Measurements from ENCODE around the gene CEP68.

CEP68 gene

DNA sequence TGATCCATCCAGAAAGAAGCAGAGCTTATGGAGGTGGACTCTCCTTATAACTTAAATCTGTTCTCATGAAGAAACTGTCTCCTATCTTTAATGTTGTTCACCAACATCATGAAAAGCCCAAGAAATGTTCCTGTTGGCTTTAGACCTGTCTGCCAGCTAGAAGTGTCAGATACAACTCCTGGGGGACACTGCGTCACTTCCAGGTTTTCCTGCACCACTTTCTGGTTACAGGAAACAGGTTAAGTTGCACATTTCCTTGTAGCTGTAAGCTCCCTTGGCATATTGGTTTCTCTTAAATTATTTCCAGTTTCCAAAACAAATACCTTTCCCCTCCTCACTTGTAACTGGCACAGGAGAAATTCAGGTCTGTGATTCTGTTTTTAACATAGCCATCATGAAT lies 2.9 kb downstream of the CEP68 start:
- no peak for DNase-seq

DNA sequence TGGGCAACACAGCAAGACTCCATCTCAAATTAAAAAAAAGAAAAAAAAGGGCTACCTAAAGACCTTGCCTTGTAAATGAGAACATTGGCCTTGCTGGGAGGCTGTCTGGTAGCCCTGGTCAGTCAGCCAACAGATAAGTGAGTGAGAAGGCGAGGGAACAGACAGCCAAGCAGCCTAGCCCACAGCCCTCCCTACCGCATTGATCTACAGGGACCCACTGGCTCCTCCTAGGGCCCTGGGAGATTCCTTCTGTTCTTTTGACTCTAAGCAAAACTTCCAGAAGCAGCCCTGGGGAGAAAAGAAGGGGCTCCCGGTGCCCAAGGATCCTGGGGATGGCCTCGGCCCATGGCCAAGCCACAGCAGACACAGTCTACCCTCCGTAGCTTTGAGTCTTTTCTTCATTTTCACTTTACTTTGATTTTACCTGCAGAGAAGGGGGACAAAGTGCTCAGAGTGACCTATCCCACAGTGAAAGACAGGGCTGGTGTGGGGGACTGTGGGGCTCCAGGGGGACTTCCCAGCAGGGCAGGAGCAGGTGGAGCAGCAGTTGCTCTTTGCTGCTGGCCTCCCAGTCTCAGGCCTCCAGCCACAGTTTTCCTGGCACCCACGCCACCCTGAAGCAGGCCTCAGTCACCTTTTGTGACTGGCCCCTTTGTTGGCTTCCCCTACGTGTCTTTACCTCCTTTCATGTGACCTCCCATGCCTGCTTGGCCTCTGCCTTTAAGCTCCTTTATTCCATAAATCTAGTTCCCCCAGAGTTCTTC lies 5.1 kb downstream of the CEP68 start:
- no peak for DNase-seq

DNA sequence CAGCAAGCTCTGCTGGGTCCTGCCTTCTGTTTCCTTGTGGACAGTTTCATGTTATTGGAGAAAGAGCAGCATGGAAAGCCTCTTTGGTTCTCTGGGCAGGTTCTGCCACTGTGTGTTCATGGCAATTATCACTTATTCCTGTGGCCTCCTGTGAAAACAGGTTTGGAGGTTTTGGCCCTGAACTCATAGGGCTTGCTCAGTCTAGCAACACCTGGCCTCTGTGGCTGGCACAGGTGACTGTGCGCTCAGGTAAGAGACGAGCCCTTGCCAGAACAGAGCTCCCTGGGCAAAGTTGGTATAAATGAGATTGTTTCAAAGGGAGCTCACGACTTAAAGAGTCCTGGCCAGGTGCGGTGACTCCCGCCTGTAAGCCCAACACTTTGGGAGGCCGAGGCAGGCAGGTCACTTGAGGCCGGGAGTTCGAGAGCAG lies 5.7 kb downstream of the CEP68 start:
- no peak for DNase-seq

DNA sequence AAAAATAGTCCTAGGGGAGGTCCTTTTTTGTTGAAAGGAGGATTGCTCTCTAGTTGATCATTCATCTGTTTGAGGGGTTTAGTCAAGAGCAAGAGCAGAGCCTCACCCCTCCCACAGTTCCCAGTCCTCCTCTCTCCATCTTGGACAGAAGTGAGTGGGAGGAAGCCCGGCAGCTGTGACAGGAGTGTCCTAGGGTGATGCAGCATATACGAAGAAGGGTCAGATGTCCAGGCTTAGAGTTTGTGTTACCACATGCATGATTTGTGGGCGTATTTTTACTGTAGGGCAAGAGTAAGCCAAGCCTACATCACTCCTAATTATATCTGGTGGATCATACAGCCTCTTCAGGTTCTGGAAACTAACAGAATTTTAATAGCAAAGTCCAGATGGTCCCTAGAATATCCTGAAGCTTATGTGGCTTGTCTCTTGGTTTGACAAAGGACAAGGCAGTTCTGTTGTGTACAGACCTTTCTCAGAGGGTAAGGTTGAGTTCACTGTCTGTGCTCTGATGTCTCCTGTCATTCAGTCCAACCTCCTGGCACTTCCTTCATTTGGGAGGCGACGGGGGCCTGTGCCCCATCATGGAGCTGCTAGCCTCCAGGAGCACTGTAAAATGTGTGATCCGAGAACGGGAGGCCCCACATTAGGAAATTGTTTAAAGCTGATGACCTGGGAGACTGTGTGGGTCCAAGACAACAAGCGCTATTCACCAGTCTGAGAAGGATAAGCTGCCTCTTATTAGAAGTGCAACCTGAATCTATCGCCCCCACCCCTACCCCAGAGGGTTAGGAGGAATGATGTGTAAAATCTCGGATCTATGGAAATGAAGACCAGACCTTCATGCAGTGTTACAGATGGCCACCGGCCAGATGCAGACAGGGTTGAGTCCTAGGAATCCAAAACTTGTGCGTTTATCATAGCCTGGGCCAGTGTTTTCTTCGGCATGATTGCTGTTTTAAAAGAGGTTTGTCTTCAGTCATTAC lies 6.9 kb downstream of the CEP68 start:
- no peak for DNase-seq

DNA sequence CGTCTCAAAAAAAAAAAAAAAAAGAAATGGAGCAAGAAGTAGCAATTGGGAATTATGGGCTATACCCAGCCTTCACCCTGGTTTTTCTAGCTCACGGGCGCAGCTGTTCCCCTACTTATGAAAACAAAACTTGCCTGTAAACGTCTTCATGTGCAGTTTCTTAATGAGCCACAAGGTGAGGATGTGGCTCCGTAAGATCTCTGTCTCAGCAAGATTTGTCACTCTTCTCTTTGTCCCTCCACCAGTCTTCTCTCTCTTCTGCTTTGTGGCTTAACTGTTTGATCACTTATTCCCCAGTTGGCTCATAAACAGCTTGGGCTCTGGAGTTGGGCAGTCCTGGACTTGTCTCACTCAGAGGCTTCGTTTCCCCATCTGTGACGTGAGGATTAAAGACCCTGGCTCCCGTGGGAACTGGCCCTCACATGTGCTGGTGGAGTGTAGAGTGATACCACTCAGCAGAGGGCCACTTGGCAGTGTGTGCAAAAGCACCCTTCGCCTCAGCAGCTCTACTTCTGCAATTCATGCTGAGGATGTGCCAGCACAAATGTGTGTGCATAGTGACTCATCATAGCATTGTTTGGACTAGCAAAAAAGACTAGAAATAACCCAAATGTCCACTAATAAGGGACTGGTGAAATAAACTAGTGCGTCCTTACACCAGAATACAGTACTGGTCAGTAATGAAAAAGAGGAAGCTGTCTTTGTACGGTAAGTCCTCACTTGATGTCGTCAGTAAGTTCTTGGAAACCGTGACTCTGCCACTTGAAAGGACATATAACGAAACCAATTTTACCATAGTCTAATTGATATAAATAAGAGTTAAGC lies 8.7 kb downstream of the CEP68 start:
- DNase-seq = peak; percentile 67

DNA sequence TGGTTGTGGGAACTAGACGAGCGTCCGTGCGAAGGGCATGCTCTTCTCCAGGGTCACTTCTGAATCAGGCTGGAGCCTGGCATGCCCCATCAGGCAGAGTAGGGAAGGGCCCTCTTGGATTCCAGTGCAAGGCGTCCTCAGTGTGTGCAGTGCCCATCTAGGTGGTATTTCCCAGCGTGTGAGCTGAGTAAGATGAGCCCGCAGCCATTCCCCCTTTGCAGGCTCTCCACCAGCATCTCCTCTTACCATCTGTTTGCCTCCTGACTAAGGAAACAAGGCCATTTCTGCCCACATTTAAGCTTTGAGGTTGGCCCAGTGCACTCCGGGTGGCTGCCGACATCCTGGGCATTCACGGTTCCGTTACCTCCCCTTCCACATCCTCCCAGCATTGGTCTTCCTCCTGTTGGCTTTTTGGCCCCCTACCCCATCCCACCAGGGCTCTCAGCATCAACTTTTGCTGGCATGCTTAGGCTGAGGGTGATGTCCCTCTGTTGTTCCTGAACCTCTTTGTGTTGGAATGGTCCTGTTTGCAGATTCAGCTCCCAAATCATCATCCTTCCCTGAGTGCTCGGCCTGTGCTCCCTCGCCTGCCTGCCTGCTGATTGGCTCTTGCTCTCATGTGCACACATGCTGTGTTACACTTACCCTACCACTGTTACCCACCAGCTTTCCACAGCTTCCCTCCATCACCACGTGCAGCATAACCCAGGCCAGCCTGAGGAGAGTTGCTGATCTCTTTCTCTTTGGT lies 11.8 kb downstream of the CEP68 start:
- DNase-seq = no peak

DNA sequence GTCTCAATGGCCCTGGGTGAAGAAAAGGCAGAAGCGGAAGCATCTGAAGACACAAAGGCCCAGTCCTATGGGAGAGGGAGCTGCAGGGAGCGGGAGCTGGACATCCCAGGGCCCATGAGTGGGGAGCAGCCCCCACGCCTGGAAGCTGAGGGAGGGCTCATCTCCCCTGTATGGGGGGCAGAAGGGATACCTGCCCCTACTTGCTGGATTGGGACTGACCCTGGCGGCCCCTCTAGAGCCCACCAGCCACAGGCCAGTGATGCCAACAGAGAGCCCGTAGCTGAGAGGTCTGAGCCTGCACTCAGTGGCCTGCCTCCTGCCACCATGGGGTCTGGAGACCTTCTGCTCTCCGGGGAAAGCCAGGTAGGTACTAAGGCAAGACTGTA lies 13.2 kb downstream of the CEP68 start:
- DNase-seq = no peak

DNA sequence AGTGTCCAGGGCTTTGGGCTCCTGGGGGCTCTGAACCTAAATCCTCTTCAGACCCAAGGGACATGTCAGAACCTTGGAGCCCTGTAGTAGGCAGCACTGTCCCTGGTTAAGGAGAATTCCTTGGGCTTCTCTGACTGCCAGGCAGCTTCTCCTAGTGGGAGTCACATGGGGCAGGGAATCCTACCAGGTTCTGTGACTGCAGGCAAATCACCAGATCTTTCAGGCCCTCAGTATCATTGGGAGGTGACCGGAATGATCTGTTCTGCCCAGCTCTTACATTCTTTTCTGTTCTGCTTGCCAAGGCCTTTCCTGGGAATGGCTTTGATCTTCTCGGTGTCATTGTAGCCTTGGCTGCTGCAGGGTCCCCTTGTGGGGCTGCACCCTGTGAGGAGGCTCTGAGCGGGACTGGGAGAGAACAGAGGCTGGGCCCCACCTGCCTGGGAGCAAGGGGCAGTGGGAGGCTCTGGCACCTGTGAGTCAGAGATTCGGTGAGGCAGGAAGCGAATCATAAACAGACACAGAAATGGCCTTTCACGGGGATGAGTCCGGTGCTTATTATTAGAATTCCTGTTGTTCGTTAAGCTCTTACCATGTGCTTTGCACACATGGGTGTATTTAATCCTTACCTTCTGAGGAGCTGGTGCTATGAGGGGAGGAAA lies 14.1 kb downstream of the CEP68 start:
- DNase-seq = no peak

DNA sequence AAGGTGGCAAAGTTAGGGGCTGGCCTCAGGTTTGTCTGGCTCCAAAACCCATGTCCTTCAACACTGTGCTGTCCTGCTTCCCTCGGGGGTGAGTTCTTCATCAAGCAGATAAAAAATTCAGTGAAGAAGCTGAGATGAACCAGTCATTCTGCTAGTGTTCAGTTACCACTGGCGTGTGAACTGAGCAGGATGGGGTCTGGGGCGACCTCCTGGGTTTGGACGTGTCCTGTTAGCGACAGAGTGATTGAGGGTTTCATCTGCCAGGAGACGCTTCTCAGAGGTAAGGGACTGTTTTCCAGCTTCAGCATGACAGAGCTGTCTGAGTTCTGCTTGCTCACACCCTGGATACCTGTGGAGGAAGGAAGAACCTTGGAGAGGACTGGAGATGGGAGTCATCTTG lies 14.6 kb downstream of the CEP68 start:
- DNase-seq = no peak

DNA sequence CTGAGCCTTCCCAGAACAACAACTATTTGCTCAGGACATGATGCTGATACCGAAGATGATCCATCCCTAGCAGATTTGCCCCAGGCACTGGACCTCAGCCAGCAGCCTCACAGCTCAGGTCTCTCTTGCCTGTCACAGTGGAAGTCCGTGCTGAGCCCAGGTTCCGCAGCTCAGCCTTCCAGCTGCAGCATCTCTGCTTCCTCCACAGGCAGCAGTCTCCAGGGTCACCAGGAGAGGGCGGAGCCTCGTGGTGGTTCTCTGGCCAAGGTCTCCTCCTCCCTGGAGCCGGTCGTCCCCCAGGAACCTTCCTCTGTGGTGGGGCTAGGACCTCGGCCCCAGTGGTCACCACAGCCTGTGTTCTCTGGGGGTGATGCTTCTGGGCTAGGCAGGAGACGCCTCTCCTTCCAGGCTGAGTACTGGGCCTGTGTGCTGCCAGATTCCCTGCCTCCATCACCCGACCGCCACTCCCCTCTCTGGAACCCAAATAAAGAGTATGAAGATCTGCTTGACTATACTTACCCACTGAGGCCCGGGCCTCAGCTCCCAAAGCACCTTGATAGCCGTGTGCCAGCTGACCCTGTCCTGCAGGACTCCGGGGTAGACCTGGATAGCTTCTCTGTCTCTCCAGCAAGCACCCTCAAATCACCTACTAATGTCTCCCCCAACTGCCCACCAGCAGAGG lies 15.4 kb downstream of the CEP68 start:
- no peak for DNase-seq

DNA sequence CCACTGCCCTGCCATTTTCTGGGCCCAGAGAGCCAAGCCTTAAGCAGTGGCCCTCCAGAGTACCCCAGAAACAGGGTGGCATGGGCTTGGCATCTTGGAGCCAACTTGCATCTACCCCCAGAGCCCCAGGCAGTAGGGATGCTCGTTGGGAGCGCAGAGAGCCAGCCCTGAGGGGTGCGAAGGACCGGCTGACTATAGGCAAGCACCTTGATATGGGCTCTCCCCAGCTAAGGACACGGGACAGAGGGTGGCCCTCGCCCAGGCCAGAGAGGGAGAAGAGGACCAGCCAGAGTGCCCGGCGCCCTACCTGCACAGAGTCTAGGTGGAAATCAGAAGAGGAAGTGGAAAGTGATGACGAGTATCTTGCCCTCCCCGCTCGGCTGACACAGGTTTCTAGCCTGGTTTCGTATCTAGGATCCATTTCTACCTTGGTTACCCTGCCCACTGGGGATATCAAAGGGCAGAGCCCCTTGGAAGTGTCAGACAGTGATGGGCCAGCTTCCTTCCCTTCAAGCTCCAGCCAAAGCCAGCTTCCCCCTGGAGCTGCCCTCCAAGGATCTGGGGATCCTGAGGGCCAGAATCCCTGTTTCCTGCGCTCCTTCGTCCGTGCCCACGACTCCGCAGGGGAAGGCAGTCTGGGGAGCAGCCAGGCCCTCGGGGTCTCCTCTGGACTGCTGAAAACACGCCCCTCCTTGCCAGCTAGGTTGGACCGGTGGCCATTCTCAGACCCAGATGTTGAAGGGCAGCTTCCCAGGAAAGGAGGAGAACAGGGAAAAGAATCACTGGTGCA lies 16.2 kb downstream of the CEP68 start:
- no peak for DNase-seq

DNA sequence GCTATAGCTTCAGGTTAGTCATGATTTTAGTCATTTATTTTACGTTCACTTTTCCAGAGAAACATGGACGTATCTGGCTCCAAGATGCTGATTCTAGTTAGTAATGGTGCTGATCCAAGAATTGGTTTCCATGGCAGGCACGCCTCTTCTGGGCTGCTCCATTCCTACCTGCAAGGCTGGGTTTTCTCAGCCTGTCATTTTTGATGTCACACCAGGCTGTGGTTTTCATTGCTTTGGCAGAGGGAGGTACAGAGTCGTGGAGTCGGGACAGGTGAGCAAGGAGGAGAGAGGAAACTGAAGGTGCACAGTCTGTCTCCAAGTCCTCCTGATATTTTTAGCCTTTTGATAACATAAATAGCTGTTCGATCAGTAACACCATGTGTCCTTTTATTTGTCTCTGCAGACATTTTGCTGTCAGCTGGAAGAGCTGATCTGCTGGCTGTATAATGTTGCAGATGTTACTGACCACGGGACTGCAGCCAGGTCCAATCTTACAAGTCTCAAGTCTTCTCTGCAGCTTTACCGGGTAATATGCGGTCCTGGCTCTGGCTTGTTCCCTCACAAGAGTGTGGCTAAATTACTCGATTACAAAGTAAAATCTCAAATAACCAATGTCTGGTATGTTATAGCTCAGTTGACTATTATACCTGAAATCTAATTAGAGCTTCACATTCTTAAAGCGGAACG lies 17.8 kb downstream of the CEP68 start:
- DNase-seq = no peak

DNA sequence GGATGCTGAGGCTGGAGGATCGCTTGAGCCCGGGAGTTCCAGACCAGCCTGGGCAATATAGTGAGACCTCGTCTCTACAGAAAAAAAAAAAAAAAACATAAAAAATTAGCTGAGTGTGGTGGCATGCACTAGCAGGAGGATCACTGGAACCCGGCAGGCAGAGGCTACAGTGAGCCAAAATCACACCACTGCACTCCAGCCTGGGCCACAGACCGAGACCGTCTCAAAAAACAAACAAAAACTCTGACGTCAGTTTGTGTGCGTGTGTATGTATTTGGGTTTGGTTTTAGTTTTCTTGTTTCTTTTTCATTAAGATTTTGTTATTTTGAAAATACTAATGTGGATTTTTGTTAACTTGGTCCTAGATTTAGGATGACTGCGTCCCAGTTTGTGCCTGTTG lies 19.0 kb downstream of the CEP68 start:
- no peak for DNase-seq

DNA sequence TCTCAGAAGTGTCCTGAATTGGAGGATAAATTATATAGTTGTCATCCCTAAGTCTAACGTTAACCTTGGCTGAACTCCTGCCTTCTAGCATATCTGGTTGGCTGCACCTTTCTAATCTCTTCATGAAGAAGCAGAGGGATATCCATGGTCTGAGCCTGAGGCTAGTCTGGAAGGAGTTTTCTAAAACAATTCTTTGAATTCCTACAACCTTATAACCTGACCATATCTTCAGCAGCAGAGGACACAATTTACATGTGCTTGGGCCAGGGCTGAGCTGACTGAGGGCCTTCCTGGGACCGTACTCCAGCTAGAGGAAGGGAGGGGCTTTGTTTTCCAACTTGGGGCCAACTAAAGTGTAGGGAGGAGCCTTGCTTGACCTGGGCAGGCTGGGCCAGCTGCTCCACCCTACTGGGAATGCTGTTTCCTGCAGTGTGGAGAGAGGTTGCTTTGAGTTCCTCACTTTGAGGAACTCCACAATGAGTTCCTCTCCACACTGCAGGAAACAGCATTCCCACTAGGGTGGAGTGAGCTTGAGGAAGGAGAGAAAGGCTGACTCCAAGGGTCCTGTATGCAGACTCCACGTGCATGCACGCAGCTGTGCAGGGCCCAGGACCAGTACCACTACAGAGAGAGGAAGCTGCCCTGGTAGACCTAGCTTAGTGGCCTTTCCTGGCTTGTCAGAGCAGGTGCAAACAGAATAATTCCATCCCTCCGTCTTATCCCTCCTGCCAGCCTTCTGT lies 19.6 kb downstream of the CEP68 start:
- DNase-seq = no peak

DNA sequence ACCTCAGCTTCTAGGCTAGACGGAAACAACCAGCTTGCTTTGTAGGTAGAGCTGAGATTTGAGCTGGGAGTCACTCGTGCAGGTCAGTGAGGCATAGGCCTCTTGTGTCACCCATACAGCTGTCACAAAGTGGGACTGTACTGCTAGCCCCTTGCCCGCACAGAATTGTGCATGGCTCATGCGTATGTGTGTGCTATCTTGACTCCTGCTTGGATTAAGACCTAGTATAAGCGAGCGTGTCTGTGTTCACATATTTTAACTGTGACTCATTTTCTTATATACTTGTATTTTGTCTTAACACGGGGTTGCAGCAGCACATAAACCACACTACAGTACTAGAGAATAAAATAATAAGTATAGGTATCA lies 20.1 kb downstream of the CEP68 start:
- DNase-seq = no peak

DNA sequence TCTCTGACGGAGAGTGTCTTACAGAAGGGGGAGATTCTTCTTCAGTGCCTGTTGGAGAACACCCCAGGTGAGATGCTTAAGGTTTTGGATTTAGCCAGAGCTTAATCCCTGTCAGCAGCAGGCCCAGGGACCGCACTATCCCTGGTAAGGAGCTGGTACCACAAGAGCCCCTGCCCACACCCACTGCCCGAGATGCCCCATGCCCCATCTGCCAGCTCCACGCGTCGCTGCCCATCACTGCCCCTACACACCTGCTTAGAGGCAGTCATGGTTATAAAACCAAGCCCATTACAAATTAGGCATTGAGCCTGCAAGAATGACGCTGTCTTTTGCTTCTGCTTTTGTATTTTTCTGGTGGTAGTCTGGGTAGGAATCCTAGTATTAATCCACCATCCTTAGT lies 21.7 kb downstream of the CEP68 start:
- no peak for DNase-seq

DNA sequence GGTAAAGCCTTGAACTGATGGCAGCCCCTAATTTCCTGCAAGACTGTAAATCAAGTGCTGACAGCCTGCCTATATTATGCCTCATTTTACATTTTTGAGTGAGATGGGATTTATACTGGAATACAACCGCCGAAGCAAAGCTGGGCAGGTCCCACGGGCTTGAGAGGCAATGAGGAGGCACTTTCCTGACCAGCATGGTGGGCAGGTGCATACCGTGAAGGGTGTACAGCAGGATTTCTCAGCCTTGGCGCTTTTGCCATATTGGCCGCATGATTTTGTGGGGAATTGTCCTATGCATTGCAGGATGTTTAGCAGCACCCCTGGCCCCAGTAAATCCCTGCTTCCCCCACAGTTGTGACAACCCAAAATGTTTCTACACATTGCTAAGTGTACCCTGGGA lies 22.8 kb downstream of the CEP68 start:
- no peak for DNase-seq

DNA sequence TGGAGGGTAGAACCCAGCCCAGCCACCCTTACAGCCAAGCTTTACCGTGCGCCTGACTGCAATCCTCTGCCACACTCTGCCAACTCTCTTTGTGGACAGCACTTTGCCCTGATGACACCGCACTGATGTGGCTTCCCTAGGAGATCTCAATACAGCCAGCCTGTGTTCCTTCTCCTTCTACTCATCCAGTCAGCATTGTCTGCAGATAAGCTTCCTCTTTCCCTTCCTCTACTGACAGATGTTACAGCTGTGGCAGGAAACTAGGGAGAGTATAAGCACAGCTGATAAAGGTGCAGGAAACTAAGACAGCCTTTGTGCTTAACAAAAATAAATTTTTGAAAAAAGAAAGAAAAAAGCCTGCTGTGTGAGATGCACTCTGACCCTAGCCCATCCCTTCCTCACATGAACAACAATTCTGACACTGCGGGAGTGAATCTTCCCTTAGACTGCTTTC lies 25.0 kb downstream of the CEP68 start:
- DNase-seq = no peak

DNA sequence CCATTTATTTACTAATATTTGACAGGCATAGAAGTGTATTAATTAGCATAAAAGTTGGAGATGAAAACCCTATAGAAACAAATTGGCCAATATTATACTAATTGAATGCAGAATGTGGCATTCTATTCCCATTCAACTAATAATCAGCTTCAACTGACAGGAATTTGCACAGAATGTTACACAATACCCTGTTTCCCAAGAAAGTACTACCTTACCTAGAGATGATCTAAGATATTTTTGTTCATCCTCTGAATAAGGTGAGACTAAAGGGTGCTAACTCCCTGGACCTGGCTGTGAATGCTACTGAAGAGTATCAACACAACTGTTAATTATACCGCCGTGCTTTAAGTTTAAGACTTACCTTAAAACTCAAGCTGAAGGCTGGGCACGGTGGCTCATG lies 28.9 kb downstream of the CEP68 start:
- no peak for DNase-seq

Data from CD4-positive, alpha-beta T cell treated with Interleukin-12 subunit alpha and Interleukin-12 subunit beta, for 1 hour (primary cell).